Choroid plexus epithelial cell (primary cell): Measurements from ENCODE around the gene IL17RB.
A peak's percentile ranks its signal among the peaks of the same experiment; 100 is the strongest.

Experiments used
- DNase-seq: peaks from one replicate; pipeline ENCODE4 v3.0.0-alpha.2; 2010; ENCODE audit warnings: low read depth
- H3K4me3 ChIP-seq: 2 replicates; pipeline ENCODE4 v1.5.1; 2011; ENCODE audit warnings: low read depth, mild to moderate bottlenecking, control low read depth, low read length, moderate library complexity
- TF ChIP-seq, protein P1 (sequence below): conservative IDR thresholded peaks from 2 replicates; pipeline ENCODE4 v1.5.1; 2011; ENCODE audit warnings: low read depth, mild to moderate bottlenecking, control low read depth, inconsistent platforms, low read length, moderate library complexity

IL17RB gene

DNA sequence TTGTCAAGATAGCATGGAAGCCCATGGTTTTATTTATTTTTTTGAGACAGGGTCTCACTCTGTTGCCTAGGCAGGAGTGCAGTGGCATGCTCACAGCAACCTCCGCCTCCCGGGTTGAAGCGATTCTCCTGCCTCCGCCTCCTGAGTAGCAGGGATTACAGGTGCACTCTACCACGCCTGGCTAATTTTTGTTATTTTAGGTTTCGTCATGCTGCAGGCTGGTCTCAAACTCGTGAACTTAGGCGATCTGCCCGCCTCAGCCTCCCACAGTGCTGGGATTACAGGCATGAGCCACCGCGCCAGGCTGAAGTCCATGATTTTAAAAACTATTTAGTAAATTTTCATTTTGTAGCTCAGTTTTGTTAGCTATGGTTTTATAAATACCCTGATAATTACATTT lies 38.3 kb downstream of the IL17RB start:
- TF ChIP-seq, protein P1, sequence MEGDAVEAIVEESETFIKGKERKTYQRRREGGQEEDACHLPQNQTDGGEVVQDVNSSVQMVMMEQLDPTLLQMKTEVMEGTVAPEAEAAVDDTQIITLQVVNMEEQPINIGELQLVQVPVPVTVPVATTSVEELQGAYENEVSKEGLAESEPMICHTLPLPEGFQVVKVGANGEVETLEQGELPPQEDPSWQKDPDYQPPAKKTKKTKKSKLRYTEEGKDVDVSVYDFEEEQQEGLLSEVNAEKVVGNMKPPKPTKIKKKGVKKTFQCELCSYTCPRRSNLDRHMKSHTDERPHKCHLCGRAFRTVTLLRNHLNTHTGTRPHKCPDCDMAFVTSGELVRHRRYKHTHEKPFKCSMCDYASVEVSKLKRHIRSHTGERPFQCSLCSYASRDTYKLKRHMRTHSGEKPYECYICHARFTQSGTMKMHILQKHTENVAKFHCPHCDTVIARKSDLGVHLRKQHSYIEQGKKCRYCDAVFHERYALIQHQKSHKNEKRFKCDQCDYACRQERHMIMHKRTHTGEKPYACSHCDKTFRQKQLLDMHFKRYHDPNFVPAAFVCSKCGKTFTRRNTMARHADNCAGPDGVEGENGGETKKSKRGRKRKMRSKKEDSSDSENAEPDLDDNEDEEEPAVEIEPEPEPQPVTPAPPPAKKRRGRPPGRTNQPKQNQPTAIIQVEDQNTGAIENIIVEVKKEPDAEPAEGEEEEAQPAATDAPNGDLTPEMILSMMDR: no peak
- no peak for DNase-seq
- H3K4me3 ChIP-seq: no peak overlapping the region

DNA sequence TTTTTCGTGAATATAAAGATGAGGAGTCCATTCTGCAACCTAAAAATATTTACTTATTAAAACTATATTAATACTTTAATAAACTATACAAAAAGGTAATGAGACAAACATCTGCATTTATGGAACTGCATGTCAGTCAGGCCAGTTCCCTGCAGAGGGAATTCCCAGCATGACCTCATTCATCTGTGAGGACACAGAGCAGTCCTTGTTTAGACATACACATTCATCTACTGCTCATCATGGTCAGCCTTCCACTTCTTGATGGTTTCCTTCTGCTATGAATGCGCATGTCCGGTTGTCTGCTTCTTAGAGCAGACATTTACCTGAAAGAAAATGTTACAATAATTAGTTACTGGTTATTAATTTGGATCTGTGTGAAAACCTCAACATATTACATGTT lies 38.9 kb downstream of the IL17RB start:
- peak; percentile 25 for DNase-seq

DNA sequence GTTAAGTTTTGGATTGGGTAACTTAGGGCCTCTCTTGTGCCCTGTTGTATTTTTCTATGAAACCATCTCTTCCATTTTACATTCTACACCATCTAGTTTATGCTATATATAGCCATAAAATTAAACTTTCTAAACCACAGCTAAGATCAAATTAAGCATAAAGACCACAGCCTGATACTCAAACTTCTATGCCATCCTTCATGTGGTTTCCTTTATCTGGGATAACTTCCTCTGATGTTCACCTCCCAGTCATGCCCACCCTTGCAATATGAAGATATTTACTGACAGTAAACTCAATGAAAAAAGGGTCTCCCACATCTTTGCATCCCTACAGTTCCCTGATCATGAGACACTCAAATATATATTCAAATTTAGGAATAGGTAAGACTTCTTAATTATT lies 41.1 kb downstream of the IL17RB start:
- TF ChIP-seq, protein P1: no peak
- DNase-seq: no peak
- H3K4me3 ChIP-seq: no peak overlapping the region

More for the DNA sequence above, 38.9 kb downstream of the IL17RB start:
- no peak overlapping the region for H3K4me3 ChIP-seq
- TF ChIP-seq, protein P1: no peak

DNA sequence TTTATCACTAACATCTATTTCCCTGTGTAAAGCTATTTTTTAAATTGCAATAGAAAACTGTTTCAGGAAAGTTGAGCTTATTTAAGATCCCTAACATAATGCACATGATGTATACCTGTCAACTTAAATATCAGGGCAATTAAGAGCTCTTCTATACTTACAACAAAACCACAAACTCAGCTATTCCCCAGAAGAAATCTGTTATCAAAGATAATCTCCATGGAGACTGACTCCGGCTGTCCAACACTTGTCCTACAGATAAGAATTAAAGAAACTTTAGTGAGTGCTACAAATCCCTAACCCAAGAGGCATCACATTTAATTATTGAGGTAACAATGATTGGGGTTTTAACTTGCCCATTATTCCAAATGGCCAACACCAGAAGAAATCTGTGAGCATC lies 41.9 kb downstream of the IL17RB start:
- DNase-seq: no peak
- H3K4me3 ChIP-seq: no peak overlapping the region
- TF ChIP-seq, protein P1: no peak

DNA sequence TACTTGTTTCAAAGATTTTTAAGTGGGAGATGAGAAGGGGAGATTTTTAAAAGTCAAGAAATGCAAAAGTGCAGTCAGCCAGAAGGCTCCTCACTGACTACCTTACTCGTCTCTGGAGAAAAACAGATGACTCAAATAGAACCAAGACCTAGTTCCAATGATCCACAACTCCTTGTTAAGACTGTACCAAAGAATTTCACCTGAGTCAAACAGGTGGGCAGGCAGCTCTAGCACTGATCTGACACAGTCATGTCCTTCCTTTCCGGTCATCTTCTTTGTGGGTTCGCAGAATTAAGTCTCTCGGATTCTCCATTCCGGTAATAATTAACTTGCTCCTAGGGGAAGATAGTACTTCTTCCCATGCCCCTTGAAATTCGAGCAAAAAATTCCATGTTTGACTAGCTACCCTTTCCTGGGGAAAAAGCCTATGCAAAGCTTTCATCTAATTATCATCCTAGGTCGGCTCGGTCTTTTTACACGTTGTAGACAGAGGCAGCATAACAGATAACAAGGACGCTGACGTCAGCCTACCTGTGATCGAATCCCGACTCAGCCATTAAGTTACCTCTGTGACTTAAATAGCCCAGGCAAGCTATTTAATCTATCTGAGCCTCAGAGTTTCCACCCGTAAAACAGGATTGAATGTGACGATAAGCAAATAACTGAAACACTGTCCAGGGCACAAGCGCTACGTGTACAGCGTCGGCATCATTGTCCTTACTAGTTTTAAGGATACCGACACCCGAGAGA lies 44.5 kb downstream of the IL17RB start:
- TF ChIP-seq, protein P1: no peak
- DNase-seq: peak; percentile 46
- H3K4me3 ChIP-seq: peak overlapping the region; percentile 90

DNA sequence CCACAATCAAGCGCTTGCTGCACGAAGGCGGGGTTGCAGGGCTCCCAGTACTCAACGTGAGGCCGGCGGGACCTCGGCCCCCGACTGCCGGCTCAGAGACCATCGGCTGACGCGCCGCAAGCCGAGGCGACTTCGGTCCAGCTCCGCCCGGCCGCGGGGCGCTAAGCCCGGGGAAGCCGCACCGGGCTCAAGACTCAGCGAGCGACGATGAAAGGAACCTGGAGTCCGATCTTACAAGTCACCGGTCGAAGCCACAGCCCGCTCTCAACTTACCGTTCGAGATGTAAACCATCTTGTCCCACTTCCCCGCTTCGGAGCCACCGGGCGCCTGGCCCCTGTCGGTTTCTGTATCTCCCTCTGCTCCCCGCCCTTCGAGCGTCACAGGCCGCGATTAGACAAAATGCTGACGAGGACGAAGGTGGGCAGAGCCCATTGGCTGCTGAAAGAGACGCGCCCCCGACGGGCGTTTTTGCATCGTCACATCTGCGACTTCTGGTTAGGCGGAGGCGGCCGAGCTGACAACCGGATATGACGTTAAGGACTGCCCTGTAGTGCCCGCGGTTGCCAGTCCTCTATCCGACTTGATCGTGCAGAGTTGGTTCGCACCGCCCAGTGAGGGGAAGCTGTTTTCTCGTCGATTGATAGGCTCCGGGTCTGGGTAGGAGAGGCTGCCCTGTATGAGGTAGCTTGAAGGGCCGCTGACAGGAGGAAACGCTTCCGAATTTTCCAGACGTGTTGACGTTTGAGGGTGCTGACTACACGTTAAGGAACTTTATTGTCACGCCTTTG lies 45.3 kb downstream of the IL17RB start, which contains the start of gene SELENOK:
Gene SELENOK, minus strand, starts transcription at position 363 of the 789 bp plus-strand sequence.
- peak within 1 kb of the TSS; percentile 90 for H3K4me3 ChIP-seq
- TF ChIP-seq, protein P1: no peak
- DNase-seq: peak; percentile 100
